GM19395 (cell line): ENCODE measurements around the gene CMA1.
"Not testable (repeated sequence)": the region's sequence is repeated elsewhere in the genome, so short reads cannot be mapped to it uniquely, and the experiment has no call there.

Experiments
- ATAC-seq: cut with Tn5 transposase; IDR thresholded peaks from one replicate; pipeline ENCODE4 v1.9.1; 2021; ENCODE audit warnings: mild to moderate bottlenecking, moderate library complexity; ENCODE audit not compliant: unreplicated experiment

Gene CMA1

GRCh38 chr14:24470450-24470849 is 37.6 kb downstream of the CMA1 start:
- ATAC-seq = not testable (repeated sequence)

GRCh38 chr14:24465805-24466204 is 42.3 kb downstream of the CMA1 start:
- no peak for ATAC-seq

- no peak for ATAC-seq
Observed at GRCh38 chr14:24465368-24465767, 42.7 kb downstream of the CMA1 start.

GRCh38 chr14:24463884-24464785 is 43.9 kb downstream of the CMA1 start:
- no peak for ATAC-seq

GRCh38 chr14:24463017-24463883 is 44.8 kb downstream of the CMA1 start:
- no peak for ATAC-seq

- ATAC-seq = no peak
Observed at GRCh38 chr14:24461336-24461735, 46.7 kb downstream of the CMA1 start.

- no peak for ATAC-seq
Observed at GRCh38 chr14:24459331-24459730, 48.7 kb downstream of the CMA1 start.

- no peak for ATAC-seq
Observed at GRCh38 chr14:24458736-24459135, 49.3 kb downstream of the CMA1 start.

GRCh38 chr14:24456980-24457379 is 51.1 kb downstream of the CMA1 start:
- ATAC-seq = no peak
